Epithelial cell of esophagus (primary cell): ENCODE results near the gene ROCK2.
"Not testable (repeated sequence)": the region's sequence is repeated elsewhere in the genome, so short reads cannot be mapped to it uniquely, and the experiment has no call there.

Experiments used
- DNase-seq: peaks from one replicate; pipeline ENCODE4 v3.0.0; 2010; ENCODE audit warnings: low read depth
- H3K4me3 ChIP-seq: 2 replicates; pipeline ENCODE4 v1.5.1; 2011; ENCODE audit warnings: mild to moderate bottlenecking, low read length, control low read depth
- TF ChIP-seq, protein P1 (sequence below): IDR thresholded peaks from 2 replicates; pipeline ENCODE4 v1.5.1; 2011; ENCODE audit warnings: low read depth, mild to moderate bottlenecking, low read length, control low read depth, inconsistent platforms; ENCODE audit not compliant: insufficient read depth; ENCODE audit errors: missing control alignments

The ROCK2 gene

DNA sequence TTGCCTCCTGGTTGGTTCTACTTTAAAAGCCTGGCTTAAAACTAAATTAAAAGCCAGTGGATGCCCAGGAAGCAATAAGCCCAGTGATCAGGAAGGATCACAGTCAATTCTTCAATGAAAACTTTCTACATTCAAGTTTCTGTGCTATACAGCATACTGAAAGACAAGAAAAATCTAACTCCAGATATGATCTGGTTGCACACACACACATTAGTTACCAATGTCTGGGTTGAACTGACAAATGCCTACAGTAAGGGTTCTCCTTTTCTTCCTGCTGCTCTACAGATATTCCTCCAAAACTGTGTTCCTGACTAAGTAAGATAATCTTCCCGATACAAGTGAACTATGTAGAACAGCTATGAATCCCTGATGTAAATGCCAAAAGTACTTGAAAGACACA, 81.3 kb downstream of the ROCK2 start:
- H3K4me3 ChIP-seq, result no peak overlapping the region
- no peak for DNase-seq
- TF ChIP-seq, protein P1, sequence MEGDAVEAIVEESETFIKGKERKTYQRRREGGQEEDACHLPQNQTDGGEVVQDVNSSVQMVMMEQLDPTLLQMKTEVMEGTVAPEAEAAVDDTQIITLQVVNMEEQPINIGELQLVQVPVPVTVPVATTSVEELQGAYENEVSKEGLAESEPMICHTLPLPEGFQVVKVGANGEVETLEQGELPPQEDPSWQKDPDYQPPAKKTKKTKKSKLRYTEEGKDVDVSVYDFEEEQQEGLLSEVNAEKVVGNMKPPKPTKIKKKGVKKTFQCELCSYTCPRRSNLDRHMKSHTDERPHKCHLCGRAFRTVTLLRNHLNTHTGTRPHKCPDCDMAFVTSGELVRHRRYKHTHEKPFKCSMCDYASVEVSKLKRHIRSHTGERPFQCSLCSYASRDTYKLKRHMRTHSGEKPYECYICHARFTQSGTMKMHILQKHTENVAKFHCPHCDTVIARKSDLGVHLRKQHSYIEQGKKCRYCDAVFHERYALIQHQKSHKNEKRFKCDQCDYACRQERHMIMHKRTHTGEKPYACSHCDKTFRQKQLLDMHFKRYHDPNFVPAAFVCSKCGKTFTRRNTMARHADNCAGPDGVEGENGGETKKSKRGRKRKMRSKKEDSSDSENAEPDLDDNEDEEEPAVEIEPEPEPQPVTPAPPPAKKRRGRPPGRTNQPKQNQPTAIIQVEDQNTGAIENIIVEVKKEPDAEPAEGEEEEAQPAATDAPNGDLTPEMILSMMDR, result no peak

DNA sequence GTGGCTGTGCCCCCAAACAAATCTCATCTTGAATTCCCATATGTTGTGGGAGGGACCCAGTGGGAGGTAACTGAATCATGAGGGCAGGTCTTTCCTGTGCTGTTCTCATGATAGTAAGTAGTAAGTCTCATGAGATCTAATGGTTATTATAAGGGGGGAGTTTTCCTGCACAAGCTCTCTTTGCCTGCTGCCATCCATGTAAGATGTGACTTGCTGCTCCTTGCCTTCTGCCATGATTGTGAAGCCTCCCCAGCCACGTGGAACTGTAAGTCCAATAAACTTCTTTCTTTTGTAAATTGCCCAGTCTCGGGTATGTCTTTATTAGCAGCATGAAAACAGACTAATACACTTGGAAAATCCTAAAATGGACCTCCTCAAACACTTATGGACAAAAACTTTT, 82.0 kb downstream of the ROCK2 start:
- not testable (repeated sequence) for H3K4me3 ChIP-seq, DNase-seq

DNA sequence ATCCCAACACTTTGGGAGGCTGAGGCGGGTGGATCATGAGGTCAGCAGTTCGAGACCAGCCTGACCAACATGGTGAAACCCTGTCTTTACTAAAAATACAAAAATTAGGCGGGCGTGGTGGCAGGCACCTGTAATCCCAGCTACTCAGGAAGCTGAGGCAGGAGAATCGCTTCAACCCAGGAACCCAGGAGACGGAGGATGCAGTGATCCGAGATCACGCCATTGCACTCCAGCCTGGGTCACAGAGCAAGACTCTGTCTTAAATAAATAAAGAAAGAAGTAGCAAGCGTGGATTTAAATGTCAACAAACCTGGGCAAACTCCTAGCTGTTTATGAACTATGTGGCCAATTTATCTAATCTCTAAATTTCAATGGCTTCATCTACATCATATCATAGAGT, 82.9 kb downstream of the ROCK2 start:
- DNase-seq, H3K4me3 ChIP-seq: not testable (repeated sequence)

DNA sequence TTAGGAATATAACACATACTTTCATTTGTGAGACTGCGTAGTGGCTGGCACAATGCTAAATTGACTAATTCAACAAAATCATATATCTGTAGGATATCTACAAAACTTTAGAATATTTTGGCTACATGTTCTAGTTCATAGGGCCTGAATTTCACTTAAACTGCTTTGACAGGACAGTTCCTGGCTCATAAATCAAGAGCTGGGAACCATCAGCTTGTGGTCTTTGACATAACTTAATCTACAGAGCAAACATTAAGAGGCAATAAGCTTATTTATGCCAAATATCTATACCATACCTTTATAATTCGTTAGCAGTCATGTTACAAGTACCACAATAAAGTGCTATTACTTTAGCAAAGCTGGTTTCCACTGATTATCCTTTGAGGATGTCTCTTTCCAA, 83.5 kb downstream of the ROCK2 start:
- H3K4me3 ChIP-seq, result no peak overlapping the region
- TF ChIP-seq, protein P1, result no peak
- no peak for DNase-seq

DNA sequence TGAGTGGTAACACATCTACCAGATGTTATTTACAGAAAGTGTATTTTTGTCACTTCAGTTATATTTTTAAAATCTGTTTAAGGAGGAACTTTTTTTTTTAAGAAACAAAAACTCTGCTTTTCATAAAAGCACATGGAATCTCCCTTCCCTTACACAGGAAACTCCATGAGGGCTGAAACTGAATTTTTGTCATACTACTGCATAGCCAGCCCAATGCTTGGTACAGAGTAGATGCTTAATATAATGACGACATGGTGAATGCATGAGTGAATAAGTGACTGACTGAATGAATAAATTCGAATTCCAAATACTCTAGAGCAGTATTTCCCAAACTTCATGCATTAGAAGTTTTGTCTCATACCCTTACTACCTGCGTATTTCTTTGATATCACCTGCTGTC, 86.5 kb downstream of the ROCK2 start:
- TF ChIP-seq, protein P1, result no peak
- no peak overlapping the region for H3K4me3 ChIP-seq
- DNase-seq, result no peak

DNA sequence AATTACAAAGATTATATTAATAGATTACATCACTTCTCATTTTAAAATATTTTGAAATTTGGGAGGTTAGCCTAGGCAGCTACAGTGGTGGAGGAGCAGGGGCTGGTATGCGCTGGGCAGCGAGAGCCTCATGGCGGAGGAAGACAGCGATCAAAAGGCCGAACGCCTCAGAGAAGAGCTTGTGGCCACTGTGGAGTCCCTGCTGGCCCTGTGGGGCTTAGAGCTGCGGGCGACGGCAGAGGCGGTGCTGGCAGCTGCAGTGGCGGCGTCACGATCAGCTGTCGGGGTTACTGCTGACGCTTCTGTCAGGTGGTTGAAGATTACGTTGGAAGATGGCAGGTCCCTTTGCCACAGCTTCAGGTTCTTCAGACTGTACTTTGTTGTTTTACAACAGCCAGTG, 87.4 kb downstream of the ROCK2 start:
- no peak overlapping the region for H3K4me3 ChIP-seq
- DNase-seq, result no peak
- TF ChIP-seq, protein P1, result no peak

DNA sequence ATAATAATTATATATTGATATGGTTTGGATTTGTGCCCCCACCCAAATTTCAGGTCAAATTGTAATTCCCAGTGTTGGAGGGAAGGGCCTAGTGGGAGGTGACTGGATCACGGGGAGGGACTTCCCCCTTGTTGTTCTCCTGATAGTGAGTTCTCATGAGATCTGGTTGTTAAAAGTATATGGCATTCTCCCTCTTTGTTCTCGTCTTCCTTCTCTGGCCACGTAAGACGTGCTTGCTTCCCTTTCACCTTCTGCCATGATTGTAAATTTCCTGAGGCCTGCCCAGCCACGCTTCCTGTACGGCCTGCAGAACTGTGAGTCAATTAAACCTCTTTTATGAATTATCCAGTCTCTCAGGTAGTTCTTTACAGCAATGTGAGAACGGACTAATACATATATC, 88.3 kb downstream of the ROCK2 start:
- no peak for DNase-seq
- TF ChIP-seq, protein P1, result no peak
- no peak overlapping the region for H3K4me3 ChIP-seq

DNA sequence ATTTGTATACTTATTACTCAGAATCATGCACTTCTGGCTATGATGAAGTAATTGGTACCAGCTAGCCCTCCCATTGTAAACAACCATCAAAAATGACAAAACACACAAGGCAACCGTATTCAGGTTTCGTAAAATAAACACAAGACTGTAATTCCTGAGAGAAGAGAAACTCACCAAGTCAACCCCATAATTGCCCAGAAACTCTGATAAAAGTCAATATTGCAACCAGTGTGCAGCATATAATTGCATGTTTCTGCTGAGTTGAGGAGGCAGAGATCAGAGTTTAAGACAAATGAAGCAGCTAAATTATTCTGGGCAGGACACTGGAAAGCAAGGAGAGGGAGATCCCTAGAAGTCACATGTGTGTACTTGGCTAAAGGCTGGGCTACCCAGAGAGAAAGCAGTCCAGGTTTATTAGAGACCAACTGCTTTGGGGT, 90.3 kb downstream of the ROCK2 start:
- no peak overlapping the region for H3K4me3 ChIP-seq
- DNase-seq, result peak; percentile 20
- TF ChIP-seq, protein P1, result no peak

DNA sequence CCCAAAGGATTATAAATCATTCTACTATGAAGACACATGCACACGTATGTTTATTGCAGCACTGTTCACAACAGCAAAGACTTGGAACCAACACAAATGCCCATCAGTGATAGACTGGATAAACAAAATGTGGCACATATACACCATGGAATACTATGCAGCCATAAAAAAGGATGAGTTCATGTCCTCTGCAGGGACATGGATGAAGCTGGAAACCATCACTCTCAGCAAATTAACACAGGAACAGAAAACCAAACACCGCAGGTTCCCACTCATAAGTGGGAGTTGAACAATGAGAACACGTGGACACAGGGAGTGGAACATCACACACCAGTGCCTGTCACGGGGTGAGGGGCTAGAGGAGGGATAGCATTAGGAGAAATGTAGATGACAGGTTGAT, 92.0 kb downstream of the ROCK2 start:
- not testable (repeated sequence) for DNase-seq, H3K4me3 ChIP-seq
